GM23338 (cell line): ENCODE results near the gene NUP107. TPM values are rescaled to one million over a fixed set of nuclear protein-coding genes. Genes with fewer than 3 reads are reported as not detected.

Experiments used
- CREB1 ChIP-seq: fragments of 250-450 bp; sonication (Bioruptor Pico); IDR thresholded peaks from 2 replicates; pipeline ENCODE4 v1.5.0; 2020; ENCODE audit warnings: low read depth, mild to moderate bottlenecking, moderate library complexity
- ETS1 ChIP-seq: IDR thresholded peaks from 2 replicates; pipeline ENCODE4 v1.6.1; 2016; ENCODE audit warnings: antibody characterized with exemption
- EZH2 ChIP-seq: fragments of 200-600 bp; sonication (generic); IDR thresholded peaks from one replicate; pipeline ENCODE4 v1.8.0; 2017; ENCODE audit warnings: antibody characterized with exemption, mild to moderate bottlenecking, low read depth; ENCODE audit not compliant: unreplicated experiment
- EZH2phosphoT487 ChIP-seq: fragments of 200-600 bp; sonication (generic); IDR thresholded peaks from one replicate; pipeline ENCODE4 v1.8.1; 2018; ENCODE audit warnings: antibody characterized with exemption; ENCODE audit not compliant: unreplicated experiment
- NANOG ChIP-seq: IDR thresholded peaks from 2 replicates; pipeline ENCODE4 v1.6.1; 2016; ENCODE audit warnings: antibody characterized with exemption, borderline replicate concordance
- POLR2AphosphoS5 ChIP-seq: IDR thresholded peaks from 2 replicates; pipeline ENCODE4 v1.6.1; 2016; ENCODE audit warnings: antibody characterized with exemption, low read depth
- ZNF331 ChIP-seq: fragments of 250-450 bp; sonication (Bioruptor Pico); IDR thresholded peaks from 2 replicates; pipeline ENCODE4 v1.5.0; 2020; ENCODE audit warnings: low read depth, mild to moderate bottlenecking, moderate library complexity
- polyA plus RNA-seq: library from polyadenylated mRNA; unstranded; fragments of >200 nt; fragmentation: Nextera tagmentation; extraction: Ambion mirVana; gene quantifications from 2 replicates; pipeline ENCODE4 v1.2.1, GENCODE V29; 2016
- total RNA-seq: library from RNA; depleted of rRNA; stranded (reverse); fragments of >200 nt; shearing (Covaris generic); gene quantifications from 2 replicates; pipeline ENCODE4 v1.2.3, GENCODE V29; 2014; rRNA removed
- TF ChIP-seq, protein P1 (sequence below), 2 experiments: fragments of 200-600 bp in 1 of 2; sonication (generic) in 1 of 2; conservative IDR thresholded peaks; 2 replicates each; pipeline versions ENCODE4 v1.5.1 to v1.6.1; 2016 to 2017; ENCODE audit warnings: antibody characterized with exemption in 2 of 2, low read depth in 2 of 2, mild to moderate bottlenecking in 2 of 2, moderate library complexity in 1 of 2
- TF ChIP-seq, protein P2 (sequence below): IDR thresholded peaks from one replicate; pipeline ENCODE4 v1.6.1; 2018; ENCODE audit warnings: antibody characterized with exemption; ENCODE audit not compliant: unreplicated experiment

The NUP107 gene
- total and polyA plus RNA-seq, 2 experiments from 2014 or later = 123 to 152 TPM

GRCh38 chr12:68794653-68795251 lies 108.0 kb downstream of the NUP107 start (continued):
- TF ChIP-seq, protein P1, sequence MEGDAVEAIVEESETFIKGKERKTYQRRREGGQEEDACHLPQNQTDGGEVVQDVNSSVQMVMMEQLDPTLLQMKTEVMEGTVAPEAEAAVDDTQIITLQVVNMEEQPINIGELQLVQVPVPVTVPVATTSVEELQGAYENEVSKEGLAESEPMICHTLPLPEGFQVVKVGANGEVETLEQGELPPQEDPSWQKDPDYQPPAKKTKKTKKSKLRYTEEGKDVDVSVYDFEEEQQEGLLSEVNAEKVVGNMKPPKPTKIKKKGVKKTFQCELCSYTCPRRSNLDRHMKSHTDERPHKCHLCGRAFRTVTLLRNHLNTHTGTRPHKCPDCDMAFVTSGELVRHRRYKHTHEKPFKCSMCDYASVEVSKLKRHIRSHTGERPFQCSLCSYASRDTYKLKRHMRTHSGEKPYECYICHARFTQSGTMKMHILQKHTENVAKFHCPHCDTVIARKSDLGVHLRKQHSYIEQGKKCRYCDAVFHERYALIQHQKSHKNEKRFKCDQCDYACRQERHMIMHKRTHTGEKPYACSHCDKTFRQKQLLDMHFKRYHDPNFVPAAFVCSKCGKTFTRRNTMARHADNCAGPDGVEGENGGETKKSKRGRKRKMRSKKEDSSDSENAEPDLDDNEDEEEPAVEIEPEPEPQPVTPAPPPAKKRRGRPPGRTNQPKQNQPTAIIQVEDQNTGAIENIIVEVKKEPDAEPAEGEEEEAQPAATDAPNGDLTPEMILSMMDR (conservative IDR thresholded peaks at IDR 0.05; ENCODE audit: low read depth in 2 of 2) = no peak
- TF ChIP-seq, protein P2, sequence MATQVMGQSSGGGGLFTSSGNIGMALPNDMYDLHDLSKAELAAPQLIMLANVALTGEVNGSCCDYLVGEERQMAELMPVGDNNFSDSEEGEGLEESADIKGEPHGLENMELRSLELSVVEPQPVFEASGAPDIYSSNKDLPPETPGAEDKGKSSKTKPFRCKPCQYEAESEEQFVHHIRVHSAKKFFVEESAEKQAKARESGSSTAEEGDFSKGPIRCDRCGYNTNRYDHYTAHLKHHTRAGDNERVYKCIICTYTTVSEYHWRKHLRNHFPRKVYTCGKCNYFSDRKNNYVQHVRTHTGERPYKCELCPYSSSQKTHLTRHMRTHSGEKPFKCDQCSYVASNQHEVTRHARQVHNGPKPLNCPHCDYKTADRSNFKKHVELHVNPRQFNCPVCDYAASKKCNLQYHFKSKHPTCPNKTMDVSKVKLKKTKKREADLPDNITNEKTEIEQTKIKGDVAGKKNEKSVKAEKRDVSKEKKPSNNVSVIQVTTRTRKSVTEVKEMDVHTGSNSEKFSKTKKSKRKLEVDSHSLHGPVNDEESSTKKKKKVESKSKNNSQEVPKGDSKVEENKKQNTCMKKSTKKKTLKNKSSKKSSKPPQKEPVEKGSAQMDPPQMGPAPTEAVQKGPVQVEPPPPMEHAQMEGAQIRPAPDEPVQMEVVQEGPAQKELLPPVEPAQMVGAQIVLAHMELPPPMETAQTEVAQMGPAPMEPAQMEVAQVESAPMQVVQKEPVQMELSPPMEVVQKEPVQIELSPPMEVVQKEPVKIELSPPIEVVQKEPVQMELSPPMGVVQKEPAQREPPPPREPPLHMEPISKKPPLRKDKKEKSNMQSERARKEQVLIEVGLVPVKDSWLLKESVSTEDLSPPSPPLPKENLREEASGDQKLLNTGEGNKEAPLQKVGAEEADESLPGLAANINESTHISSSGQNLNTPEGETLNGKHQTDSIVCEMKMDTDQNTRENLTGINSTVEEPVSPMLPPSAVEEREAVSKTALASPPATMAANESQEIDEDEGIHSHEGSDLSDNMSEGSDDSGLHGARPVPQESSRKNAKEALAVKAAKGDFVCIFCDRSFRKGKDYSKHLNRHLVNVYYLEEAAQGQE = no peak
- no peak for TF ChIP-seq CREB1 (CRISPR knock-in tag)
- TF ChIP-seq ETS1 = no peak
- no peak for TF ChIP-seq EZH2
- TF ChIP-seq EZH2phosphoT487 = no peak
- no peak for TF ChIP-seq POLR2AphosphoS5
- no peak for TF ChIP-seq NANOG
- no peak for TF ChIP-seq ZNF331 (CRISPR knock-in tag)

Other genes with a start within 250 kb of the NUP107 start
- gene RAP1B, start 76.1 kb upstream of the NUP107 start, total RNA-seq = 122 and 128 TPM in 2 replicates
- 76.0 and 90.6 TPM in 2 replicates for gene RAP1B, start 76.1 kb upstream of the NUP107 start, polyA plus RNA-seq
- gene SLC35E3, start 59.2 kb downstream of the NUP107 start, total RNA-seq = 1.5 and 5.5 TPM in 2 replicates
- 11.4 and 13.8 TPM in 2 replicates for gene SLC35E3, start 59.2 kb downstream of the NUP107 start, polyA plus RNA-seq
- 85.4 and 105 TPM in 2 replicates for gene MDM2, start 121.2 kb downstream of the NUP107 start, total RNA-seq
- 136 and 160 TPM in 2 replicates for gene MDM2, start 121.2 kb downstream of the NUP107 start, polyA plus RNA-seq
- 0.16 and 5.8 TPM in 2 replicates for gene CPM, start 246.2 kb downstream of the NUP107 start, total RNA-seq
- 0.37 and 0.49 TPM in 2 replicates for gene CPM, start 246.2 kb downstream of the NUP107 start, polyA plus RNA-seq